H9 (cell line): ENCODE results near the gene OLA1. TPM values are rescaled to one million over a fixed set of nuclear protein-coding genes. Genes with fewer than 3 reads are reported as not detected.

Source experiments
- DNase-seq: peaks from one replicate; pipeline ENCODE4 v3.0.0-alpha.2; 2017
- H2AFZ ChIP-seq: one replicate; pipeline ENCODE4 v1.6.1; 2013; ENCODE audit warnings: mild to moderate bottlenecking, low read length, control low read depth, moderate library complexity
- H2AK5ac ChIP-seq: 2 replicates; pipeline ENCODE4 v1.6.1; 2013; ENCODE audit warnings: low read length, control low read depth, mixed read lengths; ENCODE audit not compliant: insufficient read length
- H2BK120ac ChIP-seq: one replicate; pipeline ENCODE4 v1.6.1; 2013; ENCODE audit warnings: low read depth, mild to moderate bottlenecking, low read length, control low read depth, inconsistent platforms; ENCODE audit not compliant: poor library complexity, severe bottlenecking
- H2BK12ac ChIP-seq: 2 replicates; pipeline ENCODE4 v1.6.1; 2013; ENCODE audit warnings: low read length, control low read depth, mixed read lengths, low read depth; ENCODE audit not compliant: insufficient read length
- H2BK15ac ChIP-seq: 2 replicates; pipeline ENCODE4 v1.6.1; 2013; ENCODE audit warnings: low read depth, low read length, control low read depth
- H2BK20ac ChIP-seq: one replicate; pipeline ENCODE4 v1.6.1; 2013; ENCODE audit warnings: low read depth, mild to moderate bottlenecking, low read length, control low read depth, inconsistent platforms; ENCODE audit not compliant: poor library complexity, severe bottlenecking
- H2BK5ac ChIP-seq: 2 replicates; pipeline ENCODE4 v1.6.1; 2013; ENCODE audit warnings: low read length, control low read depth, mixed read lengths; ENCODE audit not compliant: insufficient read length
- H3K14ac ChIP-seq: 2 replicates; pipeline ENCODE4 v1.6.1; 2013; ENCODE audit warnings: low read length, control low read depth; ENCODE audit not compliant: insufficient read depth
- H3K18ac ChIP-seq: 2 replicates; pipeline ENCODE4 v1.6.1; 2013; ENCODE audit warnings: low read depth, mild to moderate bottlenecking, mixed read lengths, low read length, control low read depth; ENCODE audit not compliant: insufficient read length
- H3K23ac ChIP-seq: 2 replicates; pipeline ENCODE4 v1.6.1; 2013; ENCODE audit warnings: low read length, control low read depth, mixed read lengths, low read depth; ENCODE audit not compliant: insufficient read length
- H3K23me2 ChIP-seq: 2 replicates; pipeline ENCODE4 v1.6.1; 2013; ENCODE audit warnings: low read depth, mild to moderate bottlenecking, mixed read lengths, low read length, control low read depth; ENCODE audit not compliant: insufficient read length, poor library complexity, severe bottlenecking
- H3K27ac ChIP-seq: 2 replicates; pipeline ENCODE4 v1.5.1; 2013; ENCODE audit warnings: low read length, control low read depth, mixed read lengths, low read depth; ENCODE audit not compliant: insufficient read length
- H3K27me3 ChIP-seq: 2 replicates; pipeline ENCODE4 v1.6.1; 2013; ENCODE audit warnings: low read length, control low read depth, inconsistent platforms; ENCODE audit not compliant: insufficient read depth
- H3K4ac ChIP-seq: 2 replicates; pipeline ENCODE4 v1.6.1; 2013; ENCODE audit warnings: low read depth, mild to moderate bottlenecking, control low read depth, inconsistent platforms, low read length, moderate library complexity
- H3K4me1 ChIP-seq: 2 replicates; pipeline ENCODE4 v1.6.1; 2013; ENCODE audit warnings: low read length, control low read depth, inconsistent platforms; ENCODE audit not compliant: insufficient read depth
- H3K4me2 ChIP-seq: 2 replicates; pipeline ENCODE4 v1.6.1; 2013; ENCODE audit warnings: low read length, control low read depth, mixed read lengths; ENCODE audit not compliant: insufficient read length, insufficient read depth
- H3K56ac ChIP-seq: 2 replicates; pipeline ENCODE4 v1.6.1; 2013; ENCODE audit warnings: low read depth, mild to moderate bottlenecking, mixed read lengths, low read length, control low read depth; ENCODE audit not compliant: insufficient read length
- H3K79me1 ChIP-seq: 2 replicates; pipeline ENCODE4 v1.6.1; 2013; ENCODE audit warnings: low read depth, mild to moderate bottlenecking, moderate library complexity, low read length, control low read depth, inconsistent platforms; ENCODE audit not compliant: insufficient read depth, poor library complexity, severe bottlenecking
- H3K79me2 ChIP-seq: 2 replicates; pipeline ENCODE4 v1.6.1; 2013; ENCODE audit warnings: low read length, control low read depth, inconsistent platforms; ENCODE audit not compliant: insufficient read depth
- H3K9ac ChIP-seq: 2 replicates; pipeline ENCODE4 v1.6.1; 2013; ENCODE audit warnings: low read length, control low read depth, mixed read lengths; ENCODE audit not compliant: insufficient read length; ENCODE audit errors: extremely low read depth
- H3K9me3 ChIP-seq: one replicate; pipeline ENCODE4 v1.6.1; 2013; ENCODE audit warnings: low read depth, low read length, inconsistent platforms; ENCODE audit not compliant: control insufficient read depth
- H3T11ph ChIP-seq: one replicate; pipeline ENCODE4 v1.6.1; 2013; ENCODE audit warnings: mild to moderate bottlenecking, low read length, control low read depth, inconsistent platforms
- H4K20me1 ChIP-seq: one replicate; pipeline ENCODE4 v1.6.1; 2013; ENCODE audit not compliant: control insufficient read depth, insufficient read length, insufficient read depth
- H4K5ac ChIP-seq: 2 replicates; pipeline ENCODE4 v1.6.1; 2013; ENCODE audit warnings: low read depth, mild to moderate bottlenecking, mixed read lengths, low read length, control low read depth; ENCODE audit not compliant: insufficient read length
- H4K8ac ChIP-seq: replicated peaks from 2 replicates; pipeline ENCODE4 v1.6.1; 2013; ENCODE audit warnings: low read length, control low read depth, mixed read lengths, low read depth; ENCODE audit not compliant: insufficient read length
- H4K91ac ChIP-seq: 2 replicates; pipeline ENCODE4 v1.6.1; 2013; ENCODE audit warnings: low read depth, mild to moderate bottlenecking, moderate library complexity, mixed read lengths, low read length, control low read depth; ENCODE audit not compliant: insufficient read length
- H3K27ac Mint-ChIP-seq, 3 experiments: 2 replicates in 2 of 3; 3 replicates in 1 of 3; pipeline ENCODE4 v1.8.0; 2020 to 2021; ENCODE audit warnings: mixed read lengths in 3 of 3, mild to moderate bottlenecking in 1 of 3, moderate library complexity in 1 of 3
- H3K27me3 Mint-ChIP-seq: 2 replicates; pipeline ENCODE4 v1.8.0; 2021; ENCODE audit warnings: low read depth, mild to moderate bottlenecking, moderate library complexity, mixed read lengths
- H3K36me3 Mint-ChIP-seq, 3 experiments: 2 replicates in 2 of 3; 3 replicates in 1 of 3; pipeline ENCODE4 v1.8.0; 2020 to 2021; ENCODE audit warnings: low read depth in 3 of 3, mixed read lengths in 3 of 3; ENCODE audit not compliant: insufficient read depth in 1 of 3
- H3K4me1 Mint-ChIP-seq, 2 experiments: 2 replicates each; pipeline ENCODE4 v1.8.0; 2020; ENCODE audit warnings: mixed read lengths in 2 of 2
- H3K4me3 Mint-ChIP-seq, 2 experiments: 2 replicates in 1 of 2; 3 replicates in 1 of 2; pipeline ENCODE4 v1.8.0; 2020 to 2021; ENCODE audit warnings: mild to moderate bottlenecking in 2 of 2, mixed read lengths in 2 of 2, moderate library complexity in 1 of 2
- H3K9me3 Mint-ChIP-seq, 2 experiments: 2 replicates in 1 of 2; 3 replicates in 1 of 2; pipeline ENCODE4 v1.8.0; 2020; ENCODE audit warnings: mild to moderate bottlenecking in 2 of 2, mixed read lengths in 2 of 2, moderate library complexity in 1 of 2
- CTCF ChIP-seq: fragments of 200-600 bp; sonication (generic); conservative IDR thresholded peaks from 3 replicates; pipeline ENCODE4 v1.8.0; 2021; ENCODE audit warnings: antibody characterized with exemption, mild to moderate bottlenecking
- WGBS: extraction: QIAGEN DNeasy Blood & Tissue Kit; methylation state at CpG from one replicate; pipeline ENCODE4 v1.1.7; 2013; ENCODE audit warnings: missing lambda C conversion rate, low lambda C conversion rate, mixed read lengths; ENCODE audit not compliant: insufficient read length; ENCODE audit errors: extremely low coverage; 5-methylcytosine and 5-hydroxymethylcytosine counted together
- total RNA-seq: library from RNA; stranded (reverse); gene quantifications from 2 replicates; pipeline ENCODE4 v1.2.1, GENCODE V29; 2021

The OLA1 gene
- total RNA-seq, 1 experiment from 2014 or later: 133 TPM

GRCh38 chr2:174145827-174146226 is 102.5 kb downstream of the OLA1 start:
- no peak overlapping the region for H2AK5ac ChIP-seq
- no peak overlapping the region for H3K56ac ChIP-seq
- H3K4me2 ChIP-seq: no peak overlapping the region
- no peak overlapping the region for H3T11ph ChIP-seq
- H3K27ac Mint-ChIP-seq: no peak overlapping the region
- H2BK15ac ChIP-seq: no peak overlapping the region
- H3K27me3 ChIP-seq: no peaks in the 10 kb centered on the region
- no peak overlapping the region for H2BK120ac ChIP-seq
- H3K23ac ChIP-seq: no peak overlapping the region
- H3K4me1 Mint-ChIP-seq: no peaks in the 10 kb centered on the region
- no peak overlapping the region for H2BK5ac ChIP-seq
- no peak overlapping the region for H2BK12ac ChIP-seq
- H2BK20ac ChIP-seq: no peak overlapping the region
- H3K4ac ChIP-seq: no peak overlapping the region
- no peaks in the 10 kb centered on the region; the same call in 1 of the 2 replicates for H3K79me2 ChIP-seq
- H4K91ac ChIP-seq: no peak overlapping the region
- H3K27me3 Mint-ChIP-seq: no peaks in the 10 kb centered on the region
- H3K18ac ChIP-seq: no peak overlapping the region
- H3K27ac ChIP-seq: no peak overlapping the region
- no peaks in the 10 kb centered on the region for H3K9me3 ChIP-seq
- no peaks in the 10 kb centered on the region for H3K9me3 Mint-ChIP-seq
- no CpG with 5 or more reads among the region's 2 CpGs for WGBS
- no peaks in the 10 kb centered on the region for H3K4me1 ChIP-seq
- no peak overlapping the region for H4K5ac ChIP-seq
- H3K23me2 ChIP-seq: no peaks in the 10 kb centered on the region
- no peak overlapping the region for H3K14ac ChIP-seq
- H3K36me3 Mint-ChIP-seq: peaks cover 0 to 3% (median 0%) of the 10 kb centered on the region in 3 experiments; a peak in 1 of 7 replicates
- H2AFZ ChIP-seq: no peak overlapping the region
- DNase-seq: peak; percentile 47
- TF ChIP-seq CTCF: peak; percentile 59
- H4K8ac ChIP-seq: no peak overlapping the region
- no peaks in the 10 kb centered on the region for H4K20me1 ChIP-seq
- no peak overlapping the region for H3K9ac ChIP-seq
- H3K79me1 ChIP-seq: no peaks in the 10 kb centered on the region
- H3K4me3 Mint-ChIP-seq: no peak overlapping the region
